GM12864 (cell line): ENCODE data around the gene ELOVL3.

ENCODE experiments used
- DNase-seq: peaks from one replicate; pipeline ENCODE4 v3.0.0-alpha.2; 2011; ENCODE audit warnings: low read depth
- H3K4me3 ChIP-seq: 2 replicates; pipeline ENCODE4 v1.5.1; 2011; ENCODE audit warnings: mild to moderate bottlenecking, low read depth, low read length, control low read depth
- TF ChIP-seq, protein P1 (sequence below): IDR thresholded peaks from 2 replicates; pipeline ENCODE4 v1.5.1; 2011; ENCODE audit warnings: low read depth, mild to moderate bottlenecking, moderate library complexity, low read length, control low read depth, inconsistent platforms; ENCODE audit errors: missing control alignments

The ELOVL3 gene

DNA sequence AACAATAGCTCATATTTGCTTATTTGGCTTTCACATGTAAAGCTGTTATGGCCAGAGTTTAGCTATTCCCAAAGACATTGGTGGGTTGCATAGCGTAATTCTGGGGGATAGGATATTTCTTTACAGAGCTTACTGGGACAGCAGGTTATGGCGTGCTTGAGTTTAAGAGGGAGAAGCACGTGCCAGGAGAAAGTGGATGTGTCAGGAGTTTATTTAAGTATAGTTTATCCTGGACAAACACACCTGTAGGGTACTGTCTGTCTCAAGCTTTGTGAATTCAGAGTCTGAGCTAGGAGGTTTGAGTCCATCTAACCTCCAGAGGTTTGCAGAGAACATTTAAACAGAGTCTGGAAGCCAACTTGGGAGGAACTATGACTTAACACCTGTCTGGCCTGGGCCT is 40.6 kb downstream of the ELOVL3 start:
- TF ChIP-seq, protein P1, sequence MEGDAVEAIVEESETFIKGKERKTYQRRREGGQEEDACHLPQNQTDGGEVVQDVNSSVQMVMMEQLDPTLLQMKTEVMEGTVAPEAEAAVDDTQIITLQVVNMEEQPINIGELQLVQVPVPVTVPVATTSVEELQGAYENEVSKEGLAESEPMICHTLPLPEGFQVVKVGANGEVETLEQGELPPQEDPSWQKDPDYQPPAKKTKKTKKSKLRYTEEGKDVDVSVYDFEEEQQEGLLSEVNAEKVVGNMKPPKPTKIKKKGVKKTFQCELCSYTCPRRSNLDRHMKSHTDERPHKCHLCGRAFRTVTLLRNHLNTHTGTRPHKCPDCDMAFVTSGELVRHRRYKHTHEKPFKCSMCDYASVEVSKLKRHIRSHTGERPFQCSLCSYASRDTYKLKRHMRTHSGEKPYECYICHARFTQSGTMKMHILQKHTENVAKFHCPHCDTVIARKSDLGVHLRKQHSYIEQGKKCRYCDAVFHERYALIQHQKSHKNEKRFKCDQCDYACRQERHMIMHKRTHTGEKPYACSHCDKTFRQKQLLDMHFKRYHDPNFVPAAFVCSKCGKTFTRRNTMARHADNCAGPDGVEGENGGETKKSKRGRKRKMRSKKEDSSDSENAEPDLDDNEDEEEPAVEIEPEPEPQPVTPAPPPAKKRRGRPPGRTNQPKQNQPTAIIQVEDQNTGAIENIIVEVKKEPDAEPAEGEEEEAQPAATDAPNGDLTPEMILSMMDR: no peak
- DNase-seq: no peak
- H3K4me3 ChIP-seq: no peak overlapping the region

DNA sequence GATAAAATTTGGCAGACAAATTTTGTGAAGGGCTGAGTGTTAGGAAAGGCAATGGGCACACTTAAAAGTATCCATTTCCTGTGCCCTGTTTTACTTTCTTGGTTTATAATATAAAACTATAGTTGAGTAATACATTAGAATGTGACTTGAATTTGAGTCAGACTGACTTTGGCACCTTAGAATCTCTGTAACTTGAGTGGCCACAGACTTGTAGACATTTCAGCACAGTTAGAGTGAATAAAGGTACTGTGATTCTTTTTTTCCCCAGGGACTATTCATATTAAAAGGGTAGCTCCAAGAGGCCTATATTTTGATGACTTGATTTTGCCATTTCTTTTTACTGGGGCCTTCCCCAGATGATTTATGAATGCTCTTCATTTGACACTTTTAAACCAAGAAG is 41.6 kb downstream of the ELOVL3 start:
- DNase-seq: no peak
- TF ChIP-seq, protein P1: no peak
- H3K4me3 ChIP-seq: no peak overlapping the region

DNA sequence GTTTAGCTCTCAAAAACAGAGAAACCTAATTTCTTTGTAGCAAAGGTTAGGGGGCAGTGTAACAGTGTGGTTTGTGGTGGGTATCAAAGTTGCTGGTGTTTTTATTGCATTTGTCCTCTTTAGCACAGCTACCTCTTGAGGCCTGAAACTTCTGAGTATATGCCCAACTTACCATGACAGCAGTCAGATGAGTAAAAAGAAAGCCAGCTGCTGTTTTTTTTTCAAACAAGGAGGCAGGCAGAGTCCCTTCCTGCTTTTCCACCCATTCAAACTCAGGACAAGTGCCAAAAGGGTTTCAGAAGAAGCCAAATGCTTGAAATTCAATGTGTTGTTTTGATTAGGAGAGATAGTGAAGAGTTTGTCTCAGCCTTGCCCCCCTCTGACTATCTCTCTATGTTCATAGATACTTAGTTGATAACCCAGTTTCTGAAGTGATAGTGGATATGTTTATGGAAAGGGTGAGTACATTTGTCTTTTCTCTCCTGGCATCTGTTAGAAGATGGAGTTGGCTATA is 42.3 kb downstream of the ELOVL3 start:
- TF ChIP-seq, protein P1: no peak
- H3K4me3 ChIP-seq: no peak overlapping the region
- DNase-seq: no peak

DNA sequence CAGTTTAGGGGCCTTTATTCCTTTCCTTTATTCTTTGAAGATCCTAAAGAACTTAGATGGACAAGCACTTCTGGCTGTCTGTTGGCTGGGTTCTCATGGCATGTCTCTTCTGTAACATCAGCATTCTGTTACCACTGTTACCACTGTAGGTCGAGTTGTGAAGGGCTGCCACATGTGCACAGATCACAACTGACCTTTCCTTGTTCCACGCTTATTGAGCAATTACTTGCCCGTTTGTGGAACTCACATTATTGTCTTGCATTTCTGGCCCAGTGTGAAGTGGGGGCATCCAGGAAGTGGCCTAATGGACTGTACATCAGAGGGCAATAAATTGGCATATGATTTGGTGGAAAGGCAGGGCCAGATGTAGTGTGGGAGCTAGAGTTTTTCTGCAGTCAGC is 42.9 kb downstream of the ELOVL3 start:
- TF ChIP-seq, protein P1: no peak
- H3K4me3 ChIP-seq: no peak overlapping the region
- no peak for DNase-seq

DNA sequence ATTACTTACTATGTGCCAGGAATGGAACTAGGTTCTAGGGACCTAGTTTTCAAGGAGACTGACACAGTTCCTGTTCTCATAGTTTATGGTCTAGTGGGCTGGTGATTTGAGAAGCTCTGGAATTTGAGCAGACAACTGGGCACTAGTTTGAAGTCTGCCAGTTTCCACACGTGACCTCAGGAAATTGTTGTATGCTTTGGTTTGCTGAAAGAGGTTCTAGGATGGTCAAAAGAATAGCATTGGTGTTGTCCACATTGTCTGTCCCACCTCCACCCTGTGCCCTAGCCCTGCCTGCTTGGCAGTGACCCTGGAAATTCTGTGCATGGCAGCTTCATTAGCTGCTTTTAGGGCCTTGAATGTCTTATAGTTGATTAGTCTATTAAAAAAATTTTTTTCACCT is 48.0 kb downstream of the ELOVL3 start:
- no peak for DNase-seq
- TF ChIP-seq, protein P1: no peak
- no peak overlapping the region for H3K4me3 ChIP-seq

DNA sequence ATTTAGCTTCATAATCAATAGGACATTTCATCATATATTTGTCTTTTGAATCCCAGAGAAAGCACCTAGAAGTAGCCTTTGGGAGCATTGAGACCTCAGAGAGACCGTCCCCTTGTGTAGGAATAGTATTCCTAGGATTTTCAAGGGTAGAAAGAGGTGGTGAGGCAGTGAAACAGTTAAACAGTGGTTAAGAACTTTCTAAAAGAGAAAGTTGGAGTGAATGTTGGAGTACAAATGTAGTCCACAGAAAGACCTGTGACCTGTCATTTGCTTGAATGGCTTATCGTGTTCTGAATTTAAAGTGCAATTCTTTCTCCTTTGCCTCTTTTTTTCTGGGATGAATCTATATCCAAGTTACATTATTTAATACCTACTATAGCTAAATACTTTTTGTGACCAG is 49.2 kb downstream of the ELOVL3 start:
- no peak overlapping the region for H3K4me3 ChIP-seq
- no peak for DNase-seq
- TF ChIP-seq, protein P1: no peak

DNA sequence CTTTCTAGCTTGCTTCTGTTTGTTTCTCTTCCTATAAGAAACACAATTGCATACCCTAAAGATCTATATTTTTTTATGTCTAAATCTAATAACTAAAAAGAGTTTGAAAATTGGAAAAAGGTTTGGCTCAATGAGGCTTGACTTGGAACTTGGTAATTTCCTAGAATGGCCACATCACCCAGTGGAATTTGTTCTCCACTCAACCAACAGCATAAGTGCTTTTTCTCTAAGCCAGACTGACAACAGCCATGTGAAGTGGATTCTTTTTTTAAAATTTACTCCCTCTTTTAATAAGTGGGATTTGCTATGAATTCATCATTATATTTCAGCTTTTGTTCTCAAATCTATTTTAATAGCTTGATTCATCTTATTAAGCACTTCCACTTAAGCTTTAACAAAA is 53.0 kb downstream of the ELOVL3 start:
- no peak for DNase-seq
- TF ChIP-seq, protein P1: no peak
- H3K4me3 ChIP-seq: no peak overlapping the region
